ENCODE results near the gene FABP6. TPM values are rescaled to one million over a fixed set of nuclear protein-coding genes. Genes with fewer than 3 reads are reported as not detected.

FABP6 gene
- polyA plus RNA-seq, 6 donors from 2014 or later: not detected

DNA sequence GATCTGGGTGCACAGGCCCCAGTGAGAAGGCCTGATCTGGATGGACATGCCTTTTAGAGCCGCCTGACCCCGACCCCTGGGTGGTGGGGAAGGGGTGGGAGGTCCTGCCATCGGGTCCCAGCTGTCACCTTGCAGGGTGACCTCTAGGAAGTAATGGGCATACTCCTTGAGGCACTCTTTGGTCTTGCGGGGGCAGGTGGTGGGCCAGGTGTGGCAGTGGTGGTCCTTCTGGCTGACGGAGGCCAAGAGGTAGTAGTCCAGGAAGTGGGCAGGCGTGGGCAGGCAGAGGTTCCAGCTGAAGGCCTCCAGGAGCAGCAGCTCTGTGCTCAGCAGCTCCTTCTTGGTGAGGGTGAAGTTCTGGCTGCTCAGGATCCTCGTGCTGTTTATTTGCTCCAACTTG, 30.0 kb downstream of the FABP6 start:
- Mint-ChIP-seq H3K4me3 (no peak overlapping the region), H3K9me3 (no peaks in the 10 kb centered on the region), H3K36me3 (no peaks in the 10 kb centered on the region), H3K27ac (no peak overlapping the region), H3K27me3 (peaks cover 5 to 22% (median 20%) of the 10 kb centered on the region in 3 donors), H3K4me1 (peaks cover 25 to 39% (median 30%) of the 10 kb centered on the region in 3 donors)
- DNase-seq (no peak), ATAC-seq (ENCODE audit: low read depth in 2 of 2) (no peak)

DNA sequence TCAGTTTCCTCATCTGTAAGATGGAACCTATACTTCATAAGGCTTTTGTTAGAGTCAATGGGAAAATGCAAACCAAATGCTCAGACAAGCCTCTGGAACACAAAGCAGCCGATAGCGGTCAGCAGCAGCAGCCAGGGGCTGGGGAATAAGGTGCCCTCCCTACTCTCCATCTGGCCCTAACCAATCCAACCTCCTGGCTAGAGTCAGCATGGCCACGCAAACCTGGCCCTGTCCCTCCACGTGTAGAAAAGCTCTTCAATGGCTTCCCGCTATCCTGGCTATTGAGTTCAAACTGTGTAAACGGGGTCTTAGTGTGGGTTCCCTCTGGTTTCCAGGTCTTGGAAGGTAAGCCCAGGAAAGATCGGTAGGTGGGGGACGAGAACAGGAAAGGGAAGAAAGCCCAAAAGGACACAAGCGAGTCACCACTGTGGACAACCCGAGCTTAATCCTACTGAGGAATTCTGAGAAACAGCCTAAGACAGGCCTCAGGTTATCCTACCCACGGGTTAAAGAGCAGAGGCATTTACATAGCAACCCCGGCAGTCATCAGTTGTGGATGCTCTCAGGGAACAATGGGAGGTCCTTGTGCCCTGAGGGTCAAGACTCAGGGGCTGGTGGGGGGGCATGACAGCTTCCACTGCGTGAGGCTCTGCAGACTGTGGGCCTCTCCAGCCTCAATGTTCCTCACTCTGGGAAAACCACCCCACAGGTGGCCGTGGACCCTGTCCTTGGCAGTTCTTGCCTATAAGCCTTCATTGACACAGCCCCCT, 30.9 kb downstream of the FABP6 start:
- H3K27me3 Mint-ChIP-seq: peaks cover 8 to 22% (median 20%) of the 10 kb centered on the region in 3 donors
- DNase-seq (no peak), ATAC-seq (ENCODE audit: low read depth in 2 of 2) (no peak)
- H3K36me3 Mint-ChIP-seq: no peaks in the 10 kb centered on the region
- peak overlapping the region in 2 of 6 donors; percentile 58 to 77 for H3K27ac Mint-ChIP-seq
- H3K4me3 Mint-ChIP-seq: peak overlapping the region in 3 of 8 donors; percentile 26 to 83 (median 57)
- peaks cover 25 to 39% (median 30%) of the 10 kb centered on the region in 3 donors for H3K4me1 Mint-ChIP-seq
- no peaks in the 10 kb centered on the region for H3K9me3 Mint-ChIP-seq

DNA sequence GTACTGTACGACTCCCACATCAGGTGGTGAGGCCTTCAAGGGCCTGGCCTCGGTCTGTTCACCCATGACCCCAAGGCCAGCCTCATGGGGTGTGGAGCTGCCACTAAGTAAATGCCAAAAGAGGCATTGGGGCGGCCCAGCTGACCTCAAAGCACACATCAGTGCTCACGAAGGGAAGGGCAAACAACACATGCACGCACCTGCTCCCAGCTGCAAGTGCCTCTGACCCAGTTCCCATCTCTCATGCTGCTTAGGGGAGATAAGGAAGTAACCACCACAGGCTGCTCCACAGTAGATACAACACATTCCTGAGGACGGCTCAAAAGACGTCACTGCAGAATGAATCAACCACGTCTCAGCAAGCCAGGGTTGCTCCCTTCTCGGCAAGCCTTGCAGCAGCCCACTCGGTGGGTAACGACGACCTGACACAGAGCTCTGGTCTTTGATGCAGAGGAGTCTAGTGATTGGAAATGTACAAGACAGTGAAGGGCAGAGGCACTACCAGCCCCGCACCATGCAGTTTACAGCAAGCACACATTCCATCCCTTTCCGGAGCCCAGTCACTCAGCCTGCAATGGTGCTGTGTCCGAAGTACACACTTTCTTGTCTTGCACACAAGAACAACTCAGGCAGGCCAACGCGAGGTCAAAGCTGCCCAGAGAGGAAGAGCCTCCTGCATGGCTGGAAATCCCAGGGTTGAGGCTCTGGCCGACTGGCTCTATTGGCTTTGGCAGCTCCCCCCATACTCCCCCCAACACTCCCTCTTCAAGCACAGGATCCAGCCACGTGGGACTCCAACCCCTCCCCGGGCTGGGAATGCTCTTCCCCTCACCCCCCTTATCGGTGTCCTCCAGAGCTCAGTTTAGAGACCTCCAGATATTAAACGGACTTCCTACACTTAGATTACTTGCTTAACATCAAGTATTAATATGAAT, 31.8 kb downstream of the FABP6 start:
- ATAC-seq (ENCODE audit: low read depth in 2 of 2): peak; percentile 69 to 73
- Mint-ChIP-seq H3K4me3 (peak overlapping the region in 5 of 8 donors; percentile 26 to 76 (median 31)), H3K27ac (peak overlapping the region in 5 of 6 donors; percentile 32 to 77 (median 56)), H3K4me1 (peaks cover 25 to 39% (median 30%) of the 10 kb centered on the region in 3 donors), H3K9me3 (no peaks in the 10 kb centered on the region), H3K36me3 (no peaks in the 10 kb centered on the region), H3K27me3 (peaks cover 12 to 26% (median 20%) of the 10 kb centered on the region in 3 donors)
- peak; percentile 9 for DNase-seq

DNA sequence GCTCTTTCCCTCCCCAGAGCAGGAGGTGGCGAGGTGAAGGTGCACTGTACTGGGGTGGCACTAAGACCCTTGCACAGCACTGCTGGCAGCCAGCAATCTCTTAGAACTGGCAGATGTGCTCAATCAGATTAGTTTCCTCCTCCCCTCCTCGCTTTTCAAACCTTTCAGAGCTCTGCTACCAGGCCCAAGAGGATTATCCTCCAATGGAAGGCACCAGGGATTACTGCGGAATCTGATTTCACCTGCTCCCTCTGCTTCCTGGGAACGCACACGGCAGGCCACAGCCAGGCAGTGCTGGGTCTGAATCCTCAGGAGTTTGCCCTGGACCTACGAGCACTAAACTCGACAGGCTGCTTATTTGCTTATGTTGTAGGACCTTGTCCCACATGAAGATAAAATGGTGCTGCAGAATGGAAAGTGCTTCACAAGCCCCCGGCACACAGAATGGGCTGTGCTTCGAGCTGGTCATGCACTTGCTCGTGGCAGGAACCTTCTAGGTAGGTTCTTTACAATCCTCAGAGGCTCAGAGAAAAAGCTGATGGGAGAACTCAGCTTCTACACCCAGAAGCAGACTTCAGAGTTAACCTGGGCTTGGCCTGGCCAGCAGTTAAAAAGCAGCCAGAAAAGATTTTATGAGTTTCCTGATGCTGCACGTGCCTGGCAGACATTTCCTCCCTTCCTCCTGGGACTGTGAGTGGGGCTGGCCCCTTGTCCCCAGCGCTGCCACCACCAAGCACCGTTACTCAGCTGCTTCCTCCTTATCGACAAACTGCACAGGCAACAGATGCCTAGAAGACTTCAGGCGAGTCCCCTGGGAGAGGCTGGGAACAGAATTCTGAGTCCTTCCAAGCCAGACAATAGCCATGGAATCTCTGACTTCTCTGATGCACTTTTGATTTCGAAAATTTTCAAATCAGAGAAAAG, 33.1 kb downstream of the FABP6 start:
- Mint-ChIP-seq H3K4me3 (peak overlapping the region in 3 of 8 donors; percentile 7 to 39 (median 35)), H3K9me3 (no peaks in the 10 kb centered on the region), H3K36me3 (no peaks in the 10 kb centered on the region), H3K27me3 (peaks cover 12 to 29% (median 20%) of the 10 kb centered on the region in 3 donors), H3K4me1 (peaks cover 25 to 39% (median 30%) of the 10 kb centered on the region in 3 donors), H3K27ac (peak overlapping the region in 5 of 6 donors; percentile 20 to 77 (median 56))
- no peak for DNase-seq
- peak; percentile 38 to 56 for ATAC-seq (ENCODE audit: low read depth in 2 of 2)

DNA sequence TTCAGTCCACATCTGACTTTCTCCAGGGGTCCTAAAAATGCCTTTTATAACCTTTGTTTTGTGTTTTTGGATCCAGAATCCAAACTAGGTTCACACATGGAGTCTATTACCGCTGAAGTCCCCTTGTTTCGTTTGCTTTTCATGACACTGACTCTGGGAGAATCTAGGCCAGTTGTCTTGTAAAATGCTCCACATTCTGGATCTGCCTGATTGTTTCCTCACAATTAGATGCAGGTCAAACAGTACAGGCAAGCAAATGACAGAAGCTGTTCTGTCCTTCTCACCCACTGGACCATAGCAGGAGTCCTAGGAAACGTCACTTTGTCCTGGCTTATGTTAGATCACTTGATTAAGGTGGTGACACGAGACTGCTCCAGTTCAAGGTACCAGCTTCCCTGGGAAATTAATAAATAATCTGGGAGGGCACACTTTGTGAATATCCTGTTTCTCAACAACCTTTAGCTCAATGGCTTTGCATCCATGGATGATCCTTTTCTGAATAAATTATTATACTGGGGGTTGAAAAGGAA, 34.1 kb downstream of the FABP6 start:
- Mint-ChIP-seq H3K27me3 (peaks cover 8 to 29% (median 25%) of the 10 kb centered on the region in 3 donors), H3K4me3 (no peak overlapping the region), H3K27ac (peak overlapping the region in 1 of 6 donors; percentile 20), H3K9me3 (no peaks in the 10 kb centered on the region), H3K4me1 (peaks cover 25 to 39% (median 30%) of the 10 kb centered on the region in 3 donors), H3K36me3 (no peaks in the 10 kb centered on the region)
- no peak for DNase-seq
- no peak for ATAC-seq (ENCODE audit: low read depth in 2 of 2)

DNA sequence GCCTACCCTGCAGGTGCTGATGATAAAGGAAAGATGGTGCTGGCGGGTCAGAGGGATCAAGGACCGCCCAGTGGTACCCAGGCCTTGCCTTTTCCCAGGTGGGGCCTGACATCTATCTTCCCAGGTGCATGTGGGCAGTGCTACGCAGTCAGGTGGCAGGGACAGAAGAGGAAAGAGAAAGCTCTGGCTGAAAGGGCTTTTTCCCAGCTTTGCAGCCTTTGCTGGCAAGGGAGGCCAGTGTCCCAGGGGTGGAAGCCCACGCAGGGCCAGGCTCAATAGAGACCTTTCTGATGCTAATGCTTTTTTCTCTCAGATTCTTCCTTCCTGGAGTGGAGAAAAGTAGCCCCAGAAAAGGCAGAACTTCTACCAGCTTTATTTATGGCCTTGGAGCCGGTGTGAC, 36.7 kb downstream of the FABP6 start:
- Mint-ChIP-seq H3K4me3 (no peak overlapping the region), H3K9me3 (no peaks in the 10 kb centered on the region), H3K4me1 (peaks cover 21 to 25% (median 22%) of the 10 kb centered on the region in 3 donors), H3K36me3 (no peaks in the 10 kb centered on the region), H3K27ac (peak overlapping the region in 1 of 6 donors; percentile 16), H3K27me3 (peaks cover 7 to 22% (median 21%) of the 10 kb centered on the region in 3 donors)
- DNase-seq (no peak), ATAC-seq (ENCODE audit: low read depth in 2 of 2) (no peak)

GRCh38 chr5:160266752-160267345, 37.5 kb downstream of the FABP6 start:
- no peaks in the 10 kb centered on the region for H3K36me3 Mint-ChIP-seq
- H3K4me1 Mint-ChIP-seq: peaks cover 19 to 25% (median 21%) of the 10 kb centered on the region in 3 donors
- H3K27ac Mint-ChIP-seq: no peak overlapping the region
- H3K27me3 Mint-ChIP-seq: peaks cover 7 to 14% (median 14%) of the 10 kb centered on the region in 3 donors
- ATAC-seq (ENCODE audit: low read depth in 2 of 2) (no peak), DNase-seq (no peak)
- no peak overlapping the region for H3K4me3 Mint-ChIP-seq
- H3K9me3 Mint-ChIP-seq: no peaks in the 10 kb centered on the region

GRCh38 chr5:160268121-160268520, 38.8 kb downstream of the FABP6 start:
- Mint-ChIP-seq H3K27ac (no peak overlapping the region), H3K4me1 (peaks cover 10 to 17% (median 12%) of the 10 kb centered on the region in 3 donors), H3K36me3 (no peaks in the 10 kb centered on the region), H3K4me3 (no peak overlapping the region), H3K27me3 (peaks cover 6 to 7% (median 7%) of the 10 kb centered on the region in 3 donors), H3K9me3 (no peaks in the 10 kb centered on the region)
- DNase-seq (no peak), ATAC-seq (ENCODE audit: low read depth in 2 of 2) (no peak)

DNA sequence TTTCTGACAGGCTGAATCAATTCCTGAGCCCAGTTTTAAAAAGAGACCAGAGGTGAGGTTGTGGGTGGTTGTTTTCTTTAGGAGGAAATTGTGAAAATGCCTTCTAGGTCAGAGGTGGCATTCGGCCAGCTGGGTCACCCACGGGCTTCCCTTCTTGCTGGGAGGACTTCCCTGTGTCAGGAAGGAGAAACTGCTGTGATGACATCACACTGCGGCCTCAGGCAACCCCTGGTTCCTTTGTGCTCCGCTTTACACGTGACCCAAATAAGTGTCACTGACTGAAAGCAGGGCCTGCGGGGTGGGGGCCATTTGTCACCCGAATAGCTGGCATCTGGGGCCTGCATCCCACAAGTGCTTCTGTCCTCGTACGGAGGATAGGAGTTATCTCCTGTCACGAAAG, 39.7 kb downstream of the FABP6 start:
- H3K27ac Mint-ChIP-seq: no peak overlapping the region
- ATAC-seq (ENCODE audit: low read depth in 2 of 2) (no peak), DNase-seq (no peak)
- no peak overlapping the region for H3K4me3 Mint-ChIP-seq
- H3K9me3 Mint-ChIP-seq: no peaks in the 10 kb centered on the region
- H3K36me3 Mint-ChIP-seq: no peaks in the 10 kb centered on the region
- H3K4me1 Mint-ChIP-seq: peaks cover 10 to 17% (median 11%) of the 10 kb centered on the region in 3 donors
- peaks cover 6 to 7% (median 7%) of the 10 kb centered on the region in 3 donors for H3K27me3 Mint-ChIP-seq

- H3K4me3 Mint-ChIP-seq: peak overlapping the region in 1 of 8 donors; percentile 30
- no peaks in the 10 kb centered on the region for H3K36me3 Mint-ChIP-seq
- no peaks in the 10 kb centered on the region for H3K9me3 Mint-ChIP-seq
- ATAC-seq (ENCODE audit: low read depth in 2 of 2) (no peak), DNase-seq (no peak)
- peaks cover 10 to 17% (median 11%) of the 10 kb centered on the region in 3 donors for H3K4me1 Mint-ChIP-seq
- no peak overlapping the region for H3K27ac Mint-ChIP-seq
- H3K27me3 Mint-ChIP-seq: peaks cover 3 to 7% (median 6%) of the 10 kb centered on the region in 3 donors
Measured at GRCh38 chr5:160270704-160271103, 41.4 kb downstream of the FABP6 start.

GRCh38 chr5:160271396-160271795, 42.1 kb downstream of the FABP6 start:
- H3K4me1 Mint-ChIP-seq: peaks cover 10 to 17% (median 11%) of the 10 kb centered on the region in 3 donors
- H3K9me3 Mint-ChIP-seq: no peaks in the 10 kb centered on the region
- H3K36me3 Mint-ChIP-seq: no peaks in the 10 kb centered on the region
- DNase-seq (no peak), ATAC-seq (ENCODE audit: low read depth in 2 of 2) (peak in 1 of 2 donors; percentile 33)
- peak overlapping the region in 7 of 8 donors; percentile 29 to 84 (median 58) for H3K4me3 Mint-ChIP-seq
- H3K27ac Mint-ChIP-seq: peak overlapping the region in 1 of 6 donors; percentile 53
- H3K27me3 Mint-ChIP-seq: peaks cover 0 to 7% (median under 1%) of the 10 kb centered on the region in 3 donors

DNA sequence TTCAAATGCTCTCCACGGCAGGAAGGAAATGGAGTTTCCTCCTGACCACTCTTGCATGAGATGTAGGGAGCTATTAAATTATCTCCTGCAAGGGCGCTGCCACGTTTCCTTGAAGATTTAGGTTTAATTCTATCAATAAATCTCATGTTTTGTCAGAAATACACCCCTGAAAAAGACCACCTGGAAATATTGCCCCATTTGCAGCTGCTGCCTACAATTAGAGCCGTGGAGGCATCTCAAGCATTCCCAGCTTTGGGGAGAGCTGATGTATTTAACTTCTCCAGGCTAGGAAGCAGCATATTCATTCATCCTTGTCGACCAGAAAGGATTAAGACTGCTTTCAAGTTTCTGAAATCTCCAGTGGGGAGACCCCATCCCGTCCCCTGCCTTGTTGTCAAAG, 42.5 kb downstream of the FABP6 start:
- Mint-ChIP-seq H3K4me1 (peaks cover 10 to 17% (median 11%) of the 10 kb centered on the region in 3 donors), H3K27ac (no peak overlapping the region), H3K36me3 (no peaks in the 10 kb centered on the region), H3K9me3 (no peaks in the 10 kb centered on the region), H3K27me3 (peaks cover 0 to 7% (median 0%) of the 10 kb centered on the region in 3 donors), H3K4me3 (peak overlapping the region in 6 of 8 donors; percentile 29 to 84 (median 56))
- no peak for DNase-seq
- ATAC-seq (ENCODE audit: low read depth in 2 of 2): no peak

Measured in naive B cell (primary cell).